ENCODE results near the gene LOXL3. TPM values are rescaled to one million over a fixed set of nuclear protein-coding genes. Genes with fewer than 3 reads are reported as not detected.
A peak's percentile ranks its signal among the peaks of the same experiment; 100 is the strongest.

LOXL3 gene
- total RNA-seq, 1 experiment from 2014 or later, result 0.88 TPM

- ChIA-PET POLR2A (ENCODE audit: low non-redundant PET) (no interaction called here), CTCF (no interaction called here)
- H3K4me1 ChIP-seq (ENCODE audit: insufficient read depth, low read length, poor library complexity, severe bottlenecking), result peaks cover 11% of the 10 kb centered on the region
- H3K36me3 ChIP-seq (ENCODE audit: insufficient read depth, low read length, poor library complexity, severe bottlenecking), result peaks cover 25% of the 10 kb centered on the region
- no peaks in the 10 kb centered on the region for H3K9me3 ChIP-seq (ENCODE audit: low read depth, low read length, poor library complexity, severe bottlenecking)
- intact Hi-C loops (cut with micrococcal nuclease; ENCODE audit: unreplicated experiment), result no loop called here
- H3K4me3 ChIP-seq (ENCODE audit: low read depth, low read length, poor library complexity, severe bottlenecking), result no peak within 1 kb of the TSS
- TF ChIP-seq EZH2 (IDR thresholded peaks at IDR 0.05; ENCODE audit: borderline replicate concordance, low read depth, low read length, poor library complexity, severe bottlenecking) (no peak), CTCF (conservative IDR thresholded peaks at IDR 0.05; ENCODE audit: low read depth, low read length) (no peak)
- no peak within 1 kb of the TSS for H3K27ac ChIP-seq (ENCODE audit: low read depth, low read length, poor library complexity, severe bottlenecking)
- no TSS peak for BruUV-seq (replicated peaks)
- DNase-seq (ENCODE audit: low spot score), result peak; percentile 44
- H3K27me3 ChIP-seq (replicated peaks; ENCODE audit: insufficient read depth, low read depth, low read length, poor library complexity), result no peaks in the 10 kb centered on the region
Observed at GRCh38 chr2:74525717-74526648, 27.8 kb downstream of the LOXL3 start, which contains the start of gene DQX1. Gene DQX1, minus strand, starts transcription at chr2:74526231. Its CDS starts 502 bp downstream, at chr2:74525729.

GRCh38 chr2:74524955-74525716, 28.6 kb downstream of the LOXL3 start:
- no peak overlapping the region for H3K27ac ChIP-seq (ENCODE audit: low read depth, low read length, poor library complexity, severe bottlenecking)
- POLR2A ChIA-PET (ENCODE audit: low non-redundant PET), result no interaction called here
- H3K9me3 ChIP-seq (ENCODE audit: low read depth, low read length, poor library complexity, severe bottlenecking), result no peaks in the 10 kb centered on the region
- no TSS peak for BruUV-seq (replicated peaks)
- intact Hi-C loops (cut with micrococcal nuclease; ENCODE audit: unreplicated experiment), result no loop called here
- no peak for DNase-seq (ENCODE audit: low spot score)
- peaks cover 25% of the 10 kb centered on the region for H3K36me3 ChIP-seq (ENCODE audit: insufficient read depth, low read length, poor library complexity, severe bottlenecking)
- no peak overlapping the region for H3K4me3 ChIP-seq (ENCODE audit: low read depth, low read length, poor library complexity, severe bottlenecking)
- TF ChIP-seq CTCF (conservative IDR thresholded peaks at IDR 0.05; ENCODE audit: low read depth, low read length), result no peak
- no peak for TF ChIP-seq EZH2 (IDR thresholded peaks at IDR 0.05; ENCODE audit: borderline replicate concordance, low read depth, low read length, poor library complexity, severe bottlenecking)
- CTCF ChIA-PET, result no interaction called here
- peaks cover 8% of the 10 kb centered on the region for H3K4me1 ChIP-seq (ENCODE audit: insufficient read depth, low read length, poor library complexity, severe bottlenecking)
- H3K27me3 ChIP-seq (replicated peaks; ENCODE audit: insufficient read depth, low read depth, low read length, poor library complexity), result peaks cover 4% of the 10 kb centered on the region

GRCh38 chr2:74524005-74524404, 29.7 kb downstream of the LOXL3 start:
- BruUV-seq (replicated peaks), result no TSS peak
- peaks cover 25% of the 10 kb centered on the region for H3K36me3 ChIP-seq (ENCODE audit: insufficient read depth, low read length, poor library complexity, severe bottlenecking)
- ChIA-PET POLR2A (ENCODE audit: low non-redundant PET) (no interaction called here), CTCF (no interaction called here)
- no peak for TF ChIP-seq EZH2 (IDR thresholded peaks at IDR 0.05; ENCODE audit: borderline replicate concordance, low read depth, low read length, poor library complexity, severe bottlenecking)
- no peak for TF ChIP-seq CTCF (conservative IDR thresholded peaks at IDR 0.05; ENCODE audit: low read depth, low read length)
- no peak overlapping the region for H3K4me3 ChIP-seq (ENCODE audit: low read depth, low read length, poor library complexity, severe bottlenecking)
- H3K27ac ChIP-seq (ENCODE audit: low read depth, low read length, poor library complexity, severe bottlenecking), result no peak overlapping the region
- peaks cover 8% of the 10 kb centered on the region for H3K4me1 ChIP-seq (ENCODE audit: insufficient read depth, low read length, poor library complexity, severe bottlenecking)
- no peak for DNase-seq (ENCODE audit: low spot score)
- intact Hi-C loops (cut with micrococcal nuclease; ENCODE audit: unreplicated experiment), result no loop called here
- H3K9me3 ChIP-seq (ENCODE audit: low read depth, low read length, poor library complexity, severe bottlenecking), result no peaks in the 10 kb centered on the region
- peaks cover 15% of the 10 kb centered on the region for H3K27me3 ChIP-seq (replicated peaks; ENCODE audit: insufficient read depth, low read depth, low read length, poor library complexity)
